Activated CD4-positive, alpha-beta T cell treated with anti-CD3 and anti-CD28 coated beads for 24 hours (primary cell): ENCODE data around the gene ARL5A.

Experiments used
- DNase-seq, 2 donors: peaks; one replicate each; pipeline ENCODE4 v3.0.0-alpha.2; 2020; ENCODE audit warnings: low read depth in 2 of 2

Gene ARL5A

GRCh38 chr2:151767536-151767935 lies 60.7 kb downstream of the ARL5A start:
- no peak for DNase-seq

- no peak for DNase-seq
Observed at GRCh38 chr2:151766437-151767153, 61.6 kb downstream of the ARL5A start.

- DNase-seq = no peak
Observed at GRCh38 chr2:151765760-151766410, 62.3 kb downstream of the ARL5A start.

GRCh38 chr2:151762694-151763093 lies 65.5 kb downstream of the ARL5A start:
- DNase-seq = no peak

GRCh38 chr2:151761687-151762086 lies 66.5 kb downstream of the ARL5A start:
- no peak for DNase-seq

GRCh38 chr2:151761193-151761592 lies 67.0 kb downstream of the ARL5A start:
- DNase-seq = no peak

GRCh38 chr2:151760139-151760650 lies 68.0 kb downstream of the ARL5A start:
- DNase-seq = no peak

- no peak for DNase-seq
Observed at GRCh38 chr2:151758744-151759143, 69.5 kb downstream of the ARL5A start.

GRCh38 chr2:151757861-151758260 lies 70.4 kb downstream of the ARL5A start:
- DNase-seq = no peak

GRCh38 chr2:151756820-151757219 lies 71.4 kb downstream of the ARL5A start:
- DNase-seq = no peak

GRCh38 chr2:151754253-151754897 lies 73.8 kb downstream of the ARL5A start:
- DNase-seq = no peak

GRCh38 chr2:151753540-151753939 lies 74.7 kb downstream of the ARL5A start:
- DNase-seq = no peak
